GM19397 (cell line): ENCODE data around the gene UBALD2.
"Not testable (repeated sequence)": the region's sequence is repeated elsewhere in the genome, so short reads cannot be mapped to it uniquely, and the experiment has no call there.

Experiments
- ATAC-seq: cut with Tn5 transposase; IDR thresholded peaks from one replicate; pipeline ENCODE4 v1.9.1; 2021; ENCODE audit warnings: mild to moderate bottlenecking, moderate library complexity; ENCODE audit not compliant: unreplicated experiment

The UBALD2 gene

GRCh38 chr17:76263896-76264295 lies 1.3 kb upstream of the UBALD2 start:
- no peak for ATAC-seq

DNA sequence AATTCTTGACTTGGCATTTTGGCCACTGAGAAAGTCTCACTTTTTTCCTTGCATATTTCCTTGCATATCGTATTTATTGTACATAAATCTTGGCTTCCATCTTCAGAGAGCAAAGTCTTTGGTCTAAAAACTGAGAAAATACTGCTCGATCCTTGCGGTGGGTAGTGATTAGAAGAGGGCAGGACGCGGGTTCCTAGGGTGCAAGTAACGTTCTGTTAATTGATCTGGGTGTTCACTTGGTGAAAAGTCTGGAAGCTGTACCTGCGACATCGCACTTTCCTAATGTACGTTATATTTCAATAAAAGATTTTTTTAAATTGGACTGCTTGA lies 758 bp upstream of the UBALD2 start:
- ATAC-seq: no peak

GRCh38 chr17:76265624-76266243 lies 586 bp downstream of the UBALD2 start:
- ATAC-seq: peak; percentile 0

DNA sequence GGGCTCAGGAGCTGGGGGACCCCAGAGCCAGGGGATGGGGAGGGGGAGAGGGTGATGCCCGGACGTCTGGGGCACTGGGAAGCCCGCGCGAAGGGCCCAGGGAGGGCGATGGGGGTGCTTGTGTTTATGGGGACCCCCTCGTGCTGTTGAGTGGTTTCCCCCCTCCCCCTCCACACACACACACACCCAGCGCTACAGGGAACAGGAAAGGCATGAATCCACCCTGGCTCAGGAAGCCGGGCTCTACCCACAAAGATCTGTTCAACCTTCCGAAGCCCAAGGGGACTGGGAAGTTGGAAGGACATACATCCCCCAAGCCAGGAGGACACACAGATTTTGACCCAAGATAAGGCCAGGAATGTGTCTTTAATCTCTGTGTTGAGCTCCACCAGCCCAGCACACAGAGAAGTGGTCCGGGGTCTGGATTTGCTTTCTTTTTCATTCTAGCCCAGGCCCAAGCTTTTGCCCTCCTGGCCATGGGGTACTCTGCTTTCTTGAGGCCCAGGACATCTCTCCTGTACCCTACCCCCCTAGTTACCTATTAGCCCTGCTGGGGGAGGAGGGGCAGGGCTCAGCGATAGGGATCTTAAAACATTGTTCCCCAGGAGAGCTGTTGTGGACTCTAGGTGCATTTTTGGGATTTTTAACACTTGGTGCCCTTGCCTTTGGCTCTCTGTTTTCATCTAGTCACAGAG lies 1.2 kb downstream of the UBALD2 start:
- no peak for ATAC-seq

- no peak for ATAC-seq
Measured at GRCh38 chr17:76267051-76267576, 2.0 kb downstream of the UBALD2 start.

DNA sequence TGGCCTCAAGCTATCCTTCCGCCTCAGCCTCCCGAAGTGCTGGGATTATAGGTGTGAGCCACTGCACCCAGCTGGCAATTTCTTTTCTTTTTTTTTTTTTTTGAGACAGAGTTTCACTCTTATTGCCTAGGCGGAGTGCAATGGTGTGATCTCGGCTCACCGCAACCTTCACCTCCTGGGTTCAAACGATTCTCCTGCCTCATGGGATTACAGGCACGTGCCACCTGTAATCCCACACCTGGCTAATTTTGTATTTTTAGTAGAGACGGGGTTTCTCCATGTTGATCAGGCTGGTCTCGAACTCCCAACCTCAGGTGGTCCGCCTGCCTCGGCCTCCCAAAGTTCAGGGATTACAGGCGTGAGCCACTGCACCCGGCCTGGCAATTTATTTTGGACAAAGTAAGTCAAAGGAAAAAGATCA lies 2.4 kb downstream of the UBALD2 start:
- not testable (repeated sequence) for ATAC-seq

GRCh38 chr17:76268015-76268749 lies 3.0 kb downstream of the UBALD2 start:
- ATAC-seq: no peak

DNA sequence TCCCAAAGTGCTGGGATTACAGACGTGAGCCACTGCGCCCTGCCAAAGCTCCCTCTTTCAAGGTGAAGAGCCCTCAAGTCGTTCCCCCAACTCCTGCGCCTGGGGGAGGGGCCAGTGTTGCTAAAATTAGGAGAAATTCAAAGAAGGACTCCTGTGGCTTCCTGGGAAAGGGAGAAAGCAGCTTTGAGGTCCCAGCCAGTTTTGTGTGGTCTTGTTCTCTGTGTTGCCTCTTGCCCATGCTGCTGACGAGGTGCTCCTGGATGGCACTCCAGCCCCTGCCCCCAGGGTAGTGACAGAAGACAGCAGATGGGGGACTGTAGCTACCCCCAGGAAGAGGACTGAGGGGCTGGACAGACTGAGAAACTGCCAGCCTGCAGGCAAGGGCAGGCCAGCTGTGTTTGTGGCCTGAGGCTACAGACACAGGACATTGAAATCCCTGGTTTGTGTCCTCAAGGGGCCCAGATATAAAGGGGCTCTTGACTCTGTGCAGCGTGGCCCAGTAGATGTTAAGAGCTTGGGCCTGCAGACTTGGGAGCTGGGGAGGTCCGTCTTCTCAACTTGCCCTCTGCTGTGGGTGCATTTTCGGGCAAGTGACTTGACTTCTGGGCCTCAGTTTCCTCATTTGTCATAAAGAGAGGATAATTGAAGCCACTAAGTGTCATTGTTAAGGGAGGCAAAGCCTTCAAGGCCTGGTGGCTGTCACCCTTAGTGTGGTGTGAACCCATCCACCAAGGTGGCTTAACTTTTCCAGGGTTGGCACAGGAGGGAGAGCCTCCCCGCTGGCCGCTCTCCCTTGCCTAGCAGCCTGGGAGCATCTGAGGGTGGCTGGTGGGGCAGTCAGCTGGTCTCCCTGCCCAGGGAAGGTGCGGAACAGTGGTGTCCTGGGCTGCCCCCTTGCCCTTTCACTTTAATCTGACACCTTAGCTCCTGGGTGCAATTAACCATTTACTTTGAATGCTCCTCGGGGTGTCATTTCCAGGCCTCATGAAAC lies 4.1 kb downstream of the UBALD2 start:
- ATAC-seq: no peak

DNA sequence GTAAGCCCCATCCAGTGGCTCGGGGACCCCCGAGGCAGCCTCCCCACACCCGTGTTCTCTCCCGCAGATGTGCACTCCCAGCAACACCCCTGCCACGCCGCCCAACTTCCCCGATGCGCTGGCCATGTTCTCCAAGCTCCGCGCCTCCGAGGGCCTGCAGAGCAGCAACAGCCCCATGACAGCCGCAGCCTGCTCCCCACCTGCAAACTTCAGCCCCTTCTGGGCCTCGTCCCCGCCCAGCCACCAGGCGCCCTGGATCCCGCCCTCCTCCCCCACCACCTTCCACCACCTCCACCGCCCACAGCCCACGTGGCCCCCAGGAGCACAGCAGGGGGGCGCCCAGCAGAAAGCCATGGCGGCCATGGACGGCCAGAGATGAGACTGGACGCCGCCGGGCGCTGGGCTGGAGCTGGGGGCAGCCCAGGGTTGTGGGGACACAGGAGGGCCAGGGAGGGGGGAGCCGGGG lies 5.0 kb downstream of the UBALD2 start:
- ATAC-seq: no peak

- ATAC-seq: no peak
Measured at GRCh38 chr17:76270770-76271668, 5.9 kb downstream of the UBALD2 start.

GRCh38 chr17:76271669-76272540 lies 6.8 kb downstream of the UBALD2 start:
- ATAC-seq: peak; percentile 50

DNA sequence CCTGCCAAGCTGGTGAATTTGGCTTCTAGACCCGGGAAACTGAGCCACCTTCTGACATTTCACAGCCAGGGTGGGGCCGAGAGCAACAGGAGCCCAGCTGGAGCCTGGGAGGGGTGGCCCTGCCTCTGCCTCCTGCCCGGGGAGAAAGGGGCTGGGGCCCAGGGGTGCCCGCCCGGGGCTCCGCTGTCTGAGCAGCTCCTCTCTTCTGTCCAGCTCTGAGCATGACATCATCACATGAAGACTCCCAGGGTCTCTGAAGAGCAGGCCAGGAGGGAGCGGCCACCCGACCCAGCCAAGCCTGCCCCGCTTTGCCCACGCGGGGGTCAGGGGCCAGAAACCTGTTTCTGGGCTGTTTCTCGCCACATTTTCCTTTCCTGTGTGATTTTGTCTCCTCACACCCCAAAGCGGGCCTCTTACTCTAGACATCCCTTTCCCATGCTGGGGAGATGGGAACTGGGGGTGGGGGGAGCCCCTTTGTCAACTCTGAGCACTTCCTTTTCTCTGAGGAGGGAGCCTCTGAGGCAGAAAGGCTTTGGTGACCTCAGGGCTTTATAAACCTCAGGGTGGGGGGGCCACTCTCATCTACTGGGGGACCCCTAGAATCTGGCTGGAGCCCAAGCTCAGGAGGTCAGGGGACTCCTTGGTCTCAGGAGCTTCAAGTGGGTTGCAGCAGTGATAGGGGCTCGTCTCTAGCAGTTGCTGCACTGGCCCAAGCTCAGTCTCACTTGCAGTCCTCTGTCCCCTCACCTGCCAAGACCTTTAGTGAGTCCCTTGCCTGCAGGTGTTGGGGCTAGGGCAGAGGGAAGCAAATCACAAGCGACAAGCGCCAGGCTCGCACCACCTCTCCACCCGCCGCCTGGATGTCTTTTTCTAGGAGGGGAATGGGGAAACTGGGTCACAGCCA lies 7.6 kb downstream of the UBALD2 start:
- peak; percentile 24 for ATAC-seq

GRCh38 chr17:76273445-76274111 lies 8.4 kb downstream of the UBALD2 start:
- no peak for ATAC-seq

DNA sequence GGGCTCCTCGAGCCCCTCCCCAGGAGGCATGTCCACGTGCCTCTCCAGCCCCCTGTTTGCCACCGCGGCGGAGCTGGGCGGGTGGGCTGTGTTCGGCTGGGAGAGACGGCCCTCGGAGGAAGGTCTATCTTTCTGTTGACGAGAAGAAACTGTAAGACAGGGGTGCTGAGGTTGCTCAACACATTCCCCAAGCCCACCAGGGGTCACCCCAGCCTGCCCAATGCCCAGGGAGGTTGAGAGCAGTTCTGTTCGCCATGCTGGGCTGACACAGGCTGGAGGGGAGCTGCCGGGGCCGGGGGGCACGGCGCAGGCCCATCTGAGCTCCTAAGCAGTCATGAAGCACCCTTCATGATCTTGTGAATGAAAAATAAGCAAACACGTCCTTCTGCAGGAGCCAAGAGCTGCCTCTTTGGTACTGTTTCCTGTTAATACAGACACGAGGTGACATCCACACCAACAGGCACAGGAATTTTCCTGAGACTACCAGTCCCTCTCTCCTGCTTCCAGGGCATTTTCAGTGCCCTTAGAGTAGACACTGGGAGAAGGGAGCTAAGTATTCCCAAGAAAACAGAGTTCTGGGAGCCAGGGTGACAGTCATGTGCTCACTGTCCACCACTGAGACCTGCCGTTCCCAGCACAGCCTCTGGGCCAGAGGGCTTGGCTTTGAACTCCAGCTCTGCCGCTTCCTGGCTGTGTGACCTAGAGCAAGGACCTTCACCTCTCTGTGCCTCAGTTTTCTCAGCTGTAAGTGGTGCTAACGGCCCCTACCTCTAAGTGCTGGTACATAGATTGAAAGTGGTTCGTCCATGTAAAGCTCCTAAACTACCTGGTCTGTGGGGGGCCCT lies 9.2 kb downstream of the UBALD2 start:
- ATAC-seq: no peak

DNA sequence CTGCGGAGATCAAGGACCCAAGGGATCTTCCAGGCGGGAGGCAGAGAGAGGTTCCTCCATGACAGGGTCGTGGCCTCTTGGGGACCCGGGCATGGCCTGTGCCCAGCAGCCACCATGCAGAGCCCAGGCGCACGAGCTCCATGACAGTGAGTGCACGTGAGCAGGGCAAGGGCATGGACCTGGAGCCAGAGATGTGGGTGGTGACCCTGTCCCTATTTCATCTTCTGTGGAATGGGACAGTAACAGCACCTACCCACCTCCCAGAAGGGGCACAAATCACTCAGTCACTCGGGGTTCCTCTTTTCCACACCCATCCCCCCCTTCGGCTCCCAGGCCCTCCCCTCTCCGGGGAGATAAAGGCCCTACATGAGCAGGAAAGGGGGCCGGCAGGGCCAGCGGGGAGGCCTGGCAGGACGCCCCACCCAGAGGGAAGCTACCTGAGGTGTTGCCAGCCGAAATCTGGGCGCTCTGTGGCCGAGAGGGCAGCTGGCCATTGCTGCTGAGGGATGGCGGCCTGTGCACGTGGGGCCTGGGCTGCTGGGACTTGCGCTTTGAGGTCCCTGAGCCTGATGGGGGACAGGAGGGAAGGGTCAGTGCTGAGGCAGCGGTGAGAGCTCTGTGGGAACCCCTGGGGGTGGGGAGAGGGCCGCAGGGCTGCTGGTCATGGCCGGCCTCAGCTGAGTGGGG lies 10.4 kb downstream of the UBALD2 start:
- no peak for ATAC-seq

GRCh38 chr17:76276069-76276431 lies 10.9 kb downstream of the UBALD2 start:
- no peak for ATAC-seq
